ENCODE data around the gene TM7SF3.

The TM7SF3 gene, protein sequence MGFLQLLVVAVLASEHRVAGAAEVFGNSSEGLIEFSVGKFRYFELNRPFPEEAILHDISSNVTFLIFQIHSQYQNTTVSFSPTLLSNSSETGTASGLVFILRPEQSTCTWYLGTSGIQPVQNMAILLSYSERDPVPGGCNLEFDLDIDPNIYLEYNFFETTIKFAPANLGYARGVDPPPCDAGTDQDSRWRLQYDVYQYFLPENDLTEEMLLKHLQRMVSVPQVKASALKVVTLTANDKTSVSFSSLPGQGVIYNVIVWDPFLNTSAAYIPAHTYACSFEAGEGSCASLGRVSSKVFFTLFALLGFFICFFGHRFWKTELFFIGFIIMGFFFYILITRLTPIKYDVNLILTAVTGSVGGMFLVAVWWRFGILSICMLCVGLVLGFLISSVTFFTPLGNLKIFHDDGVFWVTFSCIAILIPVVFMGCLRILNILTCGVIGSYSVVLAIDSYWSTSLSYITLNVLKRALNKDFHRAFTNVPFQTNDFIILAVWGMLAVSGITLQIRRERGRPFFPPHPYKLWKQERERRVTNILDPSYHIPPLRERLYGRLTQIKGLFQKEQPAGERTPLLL

DNA sequence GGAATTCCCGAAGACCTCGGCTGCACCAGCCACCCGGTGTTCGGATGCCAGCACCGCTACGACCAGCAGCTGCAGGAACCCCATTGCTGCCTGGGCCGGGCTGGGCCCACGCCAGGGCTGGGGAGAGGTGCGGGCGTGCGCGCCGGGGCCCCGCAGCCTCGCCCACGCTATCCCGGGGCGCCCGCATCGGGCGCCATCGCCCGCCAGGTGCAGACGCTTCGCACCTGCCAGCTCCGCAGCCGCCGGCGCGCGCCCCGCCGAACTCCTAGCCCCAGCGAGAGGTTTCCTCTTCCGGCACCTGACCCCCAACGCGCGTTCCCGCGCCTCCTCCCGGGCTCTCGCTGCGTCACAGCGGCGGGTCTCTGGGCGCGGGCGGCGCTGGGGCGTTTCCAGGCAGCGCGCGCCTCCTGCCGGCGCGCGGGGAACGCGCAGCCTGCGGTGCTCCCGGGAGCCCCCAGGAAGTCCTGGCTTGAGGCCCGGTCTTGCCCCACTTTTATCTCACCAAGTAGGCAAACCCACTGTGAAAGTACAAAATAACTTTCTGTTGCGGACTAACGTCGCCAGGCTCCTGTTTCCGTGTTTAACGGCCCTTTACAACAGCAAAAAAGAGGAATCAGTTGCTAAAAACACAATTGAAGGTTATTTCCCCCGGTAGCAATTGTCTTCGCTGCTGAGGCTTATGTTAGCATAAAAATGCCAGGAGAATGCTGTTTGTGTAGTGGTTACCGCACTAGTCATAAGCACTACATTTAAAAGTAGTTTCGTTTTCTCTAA lies at the start of gene TM7SF3:
Gene TM7SF3, minus strand, starts transcription at position 300 of the 774 bp plus-strand sequence. Its CDS starts 216 bp downstream, at position 84.
- TF ChIP-seq, protein P1, sequence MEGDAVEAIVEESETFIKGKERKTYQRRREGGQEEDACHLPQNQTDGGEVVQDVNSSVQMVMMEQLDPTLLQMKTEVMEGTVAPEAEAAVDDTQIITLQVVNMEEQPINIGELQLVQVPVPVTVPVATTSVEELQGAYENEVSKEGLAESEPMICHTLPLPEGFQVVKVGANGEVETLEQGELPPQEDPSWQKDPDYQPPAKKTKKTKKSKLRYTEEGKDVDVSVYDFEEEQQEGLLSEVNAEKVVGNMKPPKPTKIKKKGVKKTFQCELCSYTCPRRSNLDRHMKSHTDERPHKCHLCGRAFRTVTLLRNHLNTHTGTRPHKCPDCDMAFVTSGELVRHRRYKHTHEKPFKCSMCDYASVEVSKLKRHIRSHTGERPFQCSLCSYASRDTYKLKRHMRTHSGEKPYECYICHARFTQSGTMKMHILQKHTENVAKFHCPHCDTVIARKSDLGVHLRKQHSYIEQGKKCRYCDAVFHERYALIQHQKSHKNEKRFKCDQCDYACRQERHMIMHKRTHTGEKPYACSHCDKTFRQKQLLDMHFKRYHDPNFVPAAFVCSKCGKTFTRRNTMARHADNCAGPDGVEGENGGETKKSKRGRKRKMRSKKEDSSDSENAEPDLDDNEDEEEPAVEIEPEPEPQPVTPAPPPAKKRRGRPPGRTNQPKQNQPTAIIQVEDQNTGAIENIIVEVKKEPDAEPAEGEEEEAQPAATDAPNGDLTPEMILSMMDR (conservative IDR thresholded peaks at IDR 0.05), result peak; percentile 99
- H3K27ac ChIP-seq, result peak within 1 kb of the TSS; percentile 87

- H3K27ac ChIP-seq, result no peak overlapping the region
- TF ChIP-seq, protein P1 (conservative IDR thresholded peaks at IDR 0.05), result no peak
Observed at GRCh38 chr12:27063250-27063851, 49.2 kb upstream of the TM7SF3 start.

GRCh38 chr12:27061317-27061716 lies 47.1 kb upstream of the TM7SF3 start:
- TF ChIP-seq, protein P1 (conservative IDR thresholded peaks at IDR 0.05), result no peak
- H3K27ac ChIP-seq, result no peak overlapping the region

- H3K27ac ChIP-seq, result no peak overlapping the region
Observed at GRCh38 chr12:27060740-27061139, 46.6 kb upstream of the TM7SF3 start.

GRCh38 chr12:27057543-27057942 lies 43.4 kb upstream of the TM7SF3 start:
- TF ChIP-seq, protein P1 (conservative IDR thresholded peaks at IDR 0.05), result no peak
- no peak overlapping the region for H3K27ac ChIP-seq

More at GRCh38 chr12:27060740-27061139, 46.6 kb upstream of the TM7SF3 start:
- TF ChIP-seq, protein P1 (conservative IDR thresholded peaks at IDR 0.05), result no peak

DNA sequence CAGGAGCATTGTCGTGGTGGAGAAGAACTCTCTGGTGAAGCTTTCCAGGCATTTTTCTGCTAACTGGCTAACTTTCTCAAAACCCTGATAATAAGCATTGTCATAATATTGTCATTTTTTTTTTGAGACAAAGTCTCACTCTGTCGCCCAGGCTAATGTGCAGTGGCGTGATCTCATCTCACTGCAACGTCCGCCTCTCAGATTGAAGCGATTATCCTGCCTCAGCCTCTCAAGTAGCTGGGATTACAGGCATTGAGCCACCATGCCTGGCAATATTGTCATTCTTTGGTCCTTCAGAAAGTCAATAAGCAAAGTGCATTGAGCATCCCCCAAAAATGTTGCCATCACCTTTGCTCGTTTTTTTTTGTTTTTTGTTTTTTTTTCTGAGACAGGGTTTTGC lies 41.8 kb upstream of the TM7SF3 start:
- TF ChIP-seq, protein P1 (conservative IDR thresholded peaks at IDR 0.05), result no peak

GRCh38 chr12:27052742-27053141 lies 38.6 kb upstream of the TM7SF3 start:
- TF ChIP-seq, protein P1 (conservative IDR thresholded peaks at IDR 0.05), result no peak
- no peak overlapping the region for H3K27ac ChIP-seq

More for the DNA sequence above, 41.8 kb upstream of the TM7SF3 start:
- no peak overlapping the region for H3K27ac ChIP-seq

All from VCaP (cell line).